Mesenchymal stem cell (in vitro differentiated cells and primary cell): ENCODE measurements around the gene PSME1.
A peak's percentile ranks its signal among the peaks of the same experiment; 100 is the strongest.

Source experiments
- DNase-seq: peaks from one replicate; pipeline ENCODE4 v3.0.0-alpha.2; 2013
- H2AFZ ChIP-seq: one replicate; pipeline ENCODE4 v1.6.1; 2013; ENCODE audit warnings: low read depth, mild to moderate bottlenecking, control low read depth, inconsistent platforms, low read length, moderate library complexity
- H2AK5ac ChIP-seq: 2 replicates; pipeline ENCODE4 v1.6.1; 2013; ENCODE audit warnings: low read length, moderate library complexity, mild to moderate bottlenecking, inconsistent platforms; ENCODE audit not compliant: severe bottlenecking
- H2BK120ac ChIP-seq: one replicate; pipeline ENCODE4 v1.6.1; 2013; ENCODE audit warnings: low read depth, mild to moderate bottlenecking, inconsistent platforms, low read length, moderate library complexity
- H2BK12ac ChIP-seq, 2 experiments: one replicate each; pipeline ENCODE4 v1.6.1; 2013; ENCODE audit warnings: inconsistent platforms in 2 of 2, low read length in 2 of 2, mild to moderate bottlenecking in 2 of 2, moderate library complexity in 2 of 2, control low read depth in 1 of 2
- H2BK15ac ChIP-seq: one replicate; pipeline ENCODE4 v1.6.1; 2013; ENCODE audit warnings: mild to moderate bottlenecking, low read depth, inconsistent platforms; ENCODE audit not compliant: poor library complexity, severe bottlenecking
- H2BK5ac ChIP-seq: 2 replicates; pipeline ENCODE4 v1.6.1; 2013; ENCODE audit warnings: low read depth, mild to moderate bottlenecking, low read length, control low read depth, inconsistent platforms; ENCODE audit not compliant: poor library complexity, severe bottlenecking
- H3K14ac ChIP-seq, 2 experiments: one replicate each; pipeline ENCODE4 v1.6.1; 2013; ENCODE audit warnings: inconsistent platforms in 2 of 2, low read length in 2 of 2, control low read depth in 1 of 2, mild to moderate bottlenecking in 1 of 2, moderate library complexity in 1 of 2
- H3K18ac ChIP-seq, 2 experiments: one replicate each; pipeline ENCODE4 v1.6.1; 2013; ENCODE audit warnings: inconsistent platforms in 2 of 2, low read length in 2 of 2, control low read depth in 1 of 2, low read depth in 1 of 2, mild to moderate bottlenecking in 1 of 2
- H3K23ac ChIP-seq, 2 experiments: one replicate each; pipeline ENCODE4 v1.6.1; 2013; ENCODE audit warnings: inconsistent platforms in 2 of 2, low read length in 2 of 2, mild to moderate bottlenecking in 2 of 2, moderate library complexity in 2 of 2, control low read depth in 1 of 2
- H3K27ac ChIP-seq: 2 replicates; pipeline ENCODE4 v1.5.1; 2013; ENCODE audit warnings: mild to moderate bottlenecking, moderate library complexity, low read length, control low read depth, inconsistent platforms; ENCODE audit not compliant: poor library complexity, severe bottlenecking
- H3K27me3 ChIP-seq, 2 experiments: 2 replicates each; pipeline versions ENCODE4 v1.6.1 to v1.7.0; 2013; ENCODE audit warnings: low read length in 2 of 2, mild to moderate bottlenecking in 2 of 2, moderate library complexity in 2 of 2, control low read depth in 1 of 2, inconsistent platforms in 1 of 2; ENCODE audit not compliant: control insufficient read depth in 1 of 2, insufficient read depth in 1 of 2
- H3K36me3 ChIP-seq, 2 experiments: 2 replicates each; pipeline versions ENCODE4 v1.6.1 to v1.7.0; 2013; ENCODE audit warnings: low read length in 2 of 2, control low read depth in 1 of 2, inconsistent platforms in 1 of 2, low read depth in 1 of 2, mild to moderate bottlenecking in 1 of 2; ENCODE audit not compliant: insufficient read depth in 2 of 2, control insufficient read depth in 1 of 2
- H3K4ac ChIP-seq, 2 experiments: one replicate each; pipeline ENCODE4 v1.6.1; 2013; ENCODE audit warnings: inconsistent platforms in 2 of 2, low read length in 2 of 2, mild to moderate bottlenecking in 2 of 2, moderate library complexity in 2 of 2, control low read depth in 1 of 2, low read depth in 1 of 2
- H3K4me1 ChIP-seq: 2 replicates; pipeline ENCODE4 v1.6.1; 2013; ENCODE audit warnings: low read depth, low read length, control low read depth; ENCODE audit not compliant: control insufficient read depth, insufficient read depth
- H3K4me2 ChIP-seq: 2 replicates; pipeline ENCODE4 v1.6.1; 2013; ENCODE audit warnings: low read length, mild to moderate bottlenecking, inconsistent platforms; ENCODE audit not compliant: poor library complexity, severe bottlenecking
- H3K4me3 ChIP-seq, 2 experiments: 2 replicates each; pipeline versions ENCODE4 v1.5.1 to v1.7.0; 2013; ENCODE audit warnings: low read length in 2 of 2, mild to moderate bottlenecking in 2 of 2, control low read depth in 1 of 2, low read depth in 1 of 2; ENCODE audit not compliant: insufficient read depth in 1 of 2
- H3K79me1 ChIP-seq: replicated peaks from 2 replicates; pipeline ENCODE4 v1.6.1; 2013; ENCODE audit warnings: mild to moderate bottlenecking, control low read depth, low read length, inconsistent platforms; ENCODE audit not compliant: poor library complexity, severe bottlenecking
- H3K9ac ChIP-seq: 2 replicates; pipeline ENCODE4 v1.7.0; 2013; ENCODE audit warnings: mild to moderate bottlenecking, low read length, moderate library complexity
- H3K9me3 ChIP-seq: 2 replicates; pipeline ENCODE4 v1.7.0; 2013; ENCODE audit warnings: mild to moderate bottlenecking, low read length; ENCODE audit not compliant: control insufficient read depth
- H4K8ac ChIP-seq: one replicate; pipeline ENCODE4 v1.6.1; 2013; ENCODE audit warnings: inconsistent platforms, mild to moderate bottlenecking, low read length, moderate library complexity
- H4K91ac ChIP-seq: one replicate; pipeline ENCODE4 v1.6.1; 2013; ENCODE audit warnings: mild to moderate bottlenecking, low read length, inconsistent platforms
- WGBS: methylation state at CpG from one replicate; pipeline ENCODE4 v1.1.7; 2013; ENCODE audit warnings: mixed read lengths; 5-methylcytosine and 5-hydroxymethylcytosine counted together

The PSME1 gene

DNA sequence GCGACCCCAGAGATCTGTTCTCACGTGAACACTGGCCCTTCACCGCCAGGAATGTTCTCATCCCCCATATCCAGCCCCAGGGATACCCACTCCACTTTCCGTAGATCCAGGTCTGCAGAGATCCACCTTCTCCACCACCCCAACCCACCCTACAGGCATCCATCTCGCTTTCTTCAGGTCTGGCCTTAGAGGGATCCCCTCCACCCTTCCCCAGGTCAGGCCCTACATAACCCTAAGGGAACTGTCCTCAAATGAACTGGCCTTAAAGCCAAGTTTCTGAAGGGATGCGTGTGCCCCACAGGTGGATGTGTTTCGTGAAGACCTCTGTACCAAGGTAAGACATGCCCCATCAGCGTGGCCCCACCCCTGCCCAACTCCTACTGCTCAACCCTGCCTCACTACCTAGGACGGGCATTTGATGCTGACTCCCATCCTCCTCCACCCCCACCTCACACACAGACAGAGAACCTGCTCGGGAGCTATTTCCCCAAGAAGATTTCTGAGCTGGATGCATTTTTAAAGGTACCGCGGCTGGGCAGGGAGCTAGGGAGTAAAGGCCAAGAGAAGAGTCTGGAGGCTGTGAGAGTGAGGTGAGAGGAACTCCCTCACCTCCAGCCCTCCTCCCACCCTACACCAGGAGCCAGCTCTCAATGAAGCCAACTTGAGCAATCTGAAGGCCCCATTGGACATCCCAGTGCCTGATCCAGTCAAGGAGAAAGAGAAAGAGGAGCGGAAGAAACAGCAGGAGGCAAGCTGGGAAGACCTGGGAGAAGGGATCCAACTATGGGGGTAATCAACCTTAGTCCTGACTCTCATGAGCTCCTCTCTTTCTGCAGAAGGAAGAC lies 912 bp downstream of the PSME1 start:
- Histone ChIP-seq H3K36me3 (peaks cover 27% of the 10 kb centered on the region in 2 experiments), H3K18ac (peak overlapping the region in 1 of 2 experiments; percentile 21), H2BK12ac (peak overlapping the region in 1 of 2 experiments; percentile 84), H3K4ac (peak overlapping the region in 1 of 2 experiments; percentile 94), H3K14ac (peak overlapping the region in 1 of 2 experiments; percentile 93), H4K8ac (no peak overlapping the region), H3K79me1 (peaks cover 26% of the 10 kb centered on the region), H3K4me3 (peak overlapping the region; percentile 81 to 91), H2BK5ac (no peak overlapping the region), H3K23ac (peak overlapping the region in 1 of 2 experiments; percentile 94), H2BK120ac (no peak overlapping the region), H3K27me3 (no peaks in the 10 kb centered on the region), H3K4me2 (peak overlapping the region; percentile 79), H3K9ac (peak overlapping the region; percentile 88), H2BK15ac (no peak overlapping the region), H3K27ac (no peak overlapping the region), H3K4me1 (peaks cover 19% of the 10 kb centered on the region), H2AK5ac (no peak overlapping the region), H4K91ac (no peak overlapping the region), H3K9me3 (no peaks in the 10 kb centered on the region), H2AFZ (no peak overlapping the region)
- DNase-seq, result no peak
- 46% methylated on average over 10 of the region's 13 CpGs for WGBS

DNA sequence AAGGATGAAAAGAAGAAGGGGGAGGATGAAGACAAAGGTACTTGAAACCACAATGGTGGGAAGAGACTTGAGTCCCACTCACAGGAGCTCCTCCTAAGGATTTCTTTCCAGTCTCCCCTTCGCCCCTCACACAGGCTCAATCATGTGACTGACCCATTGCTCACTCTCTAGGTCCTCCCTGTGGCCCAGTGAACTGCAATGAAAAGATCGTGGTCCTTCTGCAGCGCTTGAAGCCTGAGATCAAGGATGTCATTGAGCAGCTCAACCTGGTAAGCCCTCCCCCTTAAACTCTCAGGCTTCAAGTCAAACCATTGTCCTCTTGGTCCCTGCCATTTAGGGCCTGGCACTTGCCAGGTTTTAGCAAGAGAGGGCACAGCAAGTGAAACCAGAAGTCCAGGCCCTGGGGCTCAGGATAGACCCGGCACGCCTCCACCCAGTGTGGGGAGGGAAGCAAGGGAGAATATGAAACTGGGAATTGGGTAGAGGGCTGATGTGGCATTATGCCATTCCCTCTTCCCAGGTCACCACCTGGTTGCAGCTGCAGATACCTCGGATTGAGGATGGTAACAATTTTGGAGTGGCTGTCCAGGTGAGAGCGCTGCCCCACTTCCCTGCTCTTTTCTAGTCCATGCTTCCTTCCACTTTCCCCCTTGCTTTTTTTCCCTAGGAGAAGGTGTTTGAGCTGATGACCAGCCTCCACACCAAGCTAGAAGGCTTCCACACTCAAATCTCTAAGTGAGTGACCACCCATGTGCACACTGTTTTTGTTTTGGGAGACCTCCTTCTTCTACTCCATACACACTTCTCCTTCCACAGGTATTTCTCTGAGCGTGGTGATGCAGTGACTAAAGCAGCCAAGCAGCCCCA lies 1.8 kb downstream of the PSME1 start:
- Histone ChIP-seq H3K9me3 (no peaks in the 10 kb centered on the region), H3K27me3 (no peaks in the 10 kb centered on the region), H2BK5ac (no peak overlapping the region), H3K4me2 (no peak overlapping the region), H3K36me3 (peaks cover 22 to 29% of the 10 kb centered on the region in 2 experiments), H3K79me1 (peaks cover 27% of the 10 kb centered on the region), H3K27ac (no peak overlapping the region), H2AK5ac (no peak overlapping the region), H4K8ac (no peak overlapping the region), H2BK120ac (no peak overlapping the region), H3K23ac (peak overlapping the region in 1 of 2 experiments; percentile 2), H3K14ac (no peak overlapping the region), H2BK15ac (no peak overlapping the region), H4K91ac (peak overlapping the region; percentile 47), H3K4me1 (peaks cover 20% of the 10 kb centered on the region), H3K4ac (no peak overlapping the region), H2AFZ (no peak overlapping the region), H3K9ac (no peak overlapping the region), H2BK12ac (no peak overlapping the region), H3K18ac (no peak overlapping the region), H3K4me3 (no peak overlapping the region)
- WGBS, result 97% methylated on average over 8 of the region's 8 CpGs
- DNase-seq, result no peak

DNA sequence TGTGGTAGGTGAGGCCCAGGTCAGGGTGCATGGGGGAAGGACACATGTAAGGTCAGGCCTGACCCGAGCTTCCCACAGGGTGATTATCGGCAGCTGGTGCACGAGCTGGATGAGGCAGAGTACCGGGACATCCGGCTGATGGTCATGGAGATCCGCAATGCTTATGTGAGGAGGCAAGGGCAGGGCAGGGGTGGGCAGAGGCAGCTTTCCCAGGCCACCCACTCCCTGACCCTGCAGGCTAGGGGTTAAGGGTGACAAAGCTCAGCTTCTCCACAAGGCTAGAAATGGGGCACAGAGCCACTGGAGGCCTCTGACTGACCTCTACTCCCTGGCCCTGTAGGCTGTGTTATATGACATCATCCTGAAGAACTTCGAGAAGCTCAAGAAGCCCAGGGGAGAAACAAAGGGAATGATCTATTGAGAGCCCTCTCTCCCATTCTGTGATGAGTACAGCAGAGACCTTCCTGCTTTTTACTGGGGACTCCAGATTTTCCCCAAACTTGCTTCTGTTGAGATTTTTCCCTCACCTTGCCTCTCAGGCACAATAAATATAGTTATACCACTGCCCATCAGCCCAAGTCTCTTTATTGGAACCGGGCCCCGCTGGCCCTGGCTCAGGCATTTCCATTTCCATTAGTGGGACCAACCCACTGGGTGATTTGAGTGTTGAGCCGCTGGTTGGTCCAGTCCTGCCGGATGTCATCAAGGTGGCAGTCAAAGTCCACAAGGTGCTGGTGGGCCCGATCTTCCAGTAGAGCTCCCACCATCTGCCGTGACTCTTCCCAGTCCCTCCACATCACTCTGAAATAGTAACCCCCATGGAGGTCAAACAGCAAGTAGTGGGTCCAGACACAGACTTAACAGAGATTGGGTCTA lies 2.6 kb downstream of the PSME1 start:
- peaks cover 23% of the 10 kb centered on the region for H3K4me1 ChIP-seq
- no peak overlapping the region for H3K14ac ChIP-seq
- no peak overlapping the region for H3K27ac ChIP-seq
- H3K79me1 ChIP-seq, result peaks cover 34% of the 10 kb centered on the region
- no peaks in the 10 kb centered on the region for H3K9me3 ChIP-seq
- H3K23ac ChIP-seq, result peak overlapping the region in 1 of 2 experiments; percentile 2
- H3K4me2 ChIP-seq, result no peak overlapping the region
- no peak overlapping the region for H3K4me3 ChIP-seq
- H3K27me3 ChIP-seq, result no peaks in the 10 kb centered on the region
- H2BK5ac ChIP-seq, result no peak overlapping the region
- H4K91ac ChIP-seq, result no peak overlapping the region
- no peak overlapping the region for H3K4ac ChIP-seq
- no peak for DNase-seq
- no peak overlapping the region for H4K8ac ChIP-seq
- no peak overlapping the region for H2BK12ac ChIP-seq
- no peak overlapping the region for H2BK15ac ChIP-seq
- peak overlapping the region; percentile 22 for H2AK5ac ChIP-seq
- no peak overlapping the region for H2AFZ ChIP-seq
- H3K9ac ChIP-seq, result no peak overlapping the region
- H3K36me3 ChIP-seq, result peaks cover 24 to 38% of the 10 kb centered on the region in 2 experiments
- no peak overlapping the region for H2BK120ac ChIP-seq
- WGBS, result 88% methylated on average over 13 of the region's 13 CpGs
- H3K18ac ChIP-seq, result no peak overlapping the region
